ENCODE data around the gene SERPINA5. TPM values are rescaled to one million over a fixed set of nuclear protein-coding genes. Genes with fewer than 3 reads are reported as not detected.

SERPINA5 gene
- total RNA-seq: not detected

DNA sequence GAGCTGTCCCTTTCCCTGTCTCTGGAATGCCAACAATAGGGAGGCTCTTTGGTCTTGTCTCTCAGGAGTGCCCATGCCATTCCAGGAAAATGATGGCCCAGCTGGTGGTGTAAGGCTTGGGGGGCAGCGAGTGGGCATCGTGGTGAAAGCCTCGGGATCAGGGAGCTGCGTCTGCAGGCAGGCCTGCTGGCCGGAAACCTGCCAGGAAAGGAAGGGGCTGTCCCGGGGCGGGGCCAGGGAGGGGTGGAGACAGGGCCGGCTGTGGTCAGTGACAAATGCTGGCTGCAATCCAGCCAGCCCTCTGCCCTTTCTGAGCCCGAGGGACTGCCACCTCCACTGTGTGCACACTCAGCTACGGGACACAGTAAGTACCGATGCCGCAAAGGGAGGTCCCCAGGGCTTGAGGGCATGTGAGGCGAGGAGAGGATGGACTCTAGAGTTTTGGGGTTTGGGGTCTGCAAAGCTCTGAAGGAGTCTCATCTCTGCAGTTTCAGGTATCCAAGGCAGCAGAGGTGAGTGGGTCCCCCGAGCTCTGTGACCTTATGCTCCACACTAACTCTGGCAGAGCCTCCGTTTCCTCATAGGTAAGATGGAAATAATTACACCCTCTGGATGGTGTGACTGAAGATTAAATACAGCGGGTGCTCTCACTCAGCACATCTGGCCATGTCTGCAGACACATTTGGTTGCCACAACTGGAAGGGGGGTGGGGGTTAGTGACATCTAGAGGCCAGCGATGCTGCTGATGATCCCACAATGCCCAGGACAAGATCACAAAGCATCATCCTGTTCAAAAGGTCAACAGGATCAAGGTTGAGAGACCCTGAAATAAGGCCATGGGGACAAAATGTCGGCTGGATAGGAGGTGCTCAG lies at the start of gene SERPINA5:
Gene SERPINA5 (plus strand): TSS at position 300 of the 873 bp plus-strand sequence. CDS start 5,937 bp downstream, outside the sequence.
- CTCF ChIA-PET: no interaction called here
- POLR2A ChIA-PET: no interaction called here

- ChIA-PET POLR2A (no interaction called here), CTCF (interaction anchor here (1.6 kb wide), 1 partner anchor 17 kb away, joined by 4 read pairs; no protein-coding TSS in a partner anchor)
Measured at GRCh38 chr14:94532447-94532846, 48.8 kb upstream of the SERPINA5 start.

GRCh38 chr14:94535506-94535905 lies 45.7 kb upstream of the SERPINA5 start:
- ChIA-PET POLR2A (no interaction called here), CTCF (no interaction called here)

- ChIA-PET CTCF (no interaction called here), POLR2A (no interaction called here)
Measured at GRCh38 chr14:94536836-94537235, 44.4 kb upstream of the SERPINA5 start.

DNA sequence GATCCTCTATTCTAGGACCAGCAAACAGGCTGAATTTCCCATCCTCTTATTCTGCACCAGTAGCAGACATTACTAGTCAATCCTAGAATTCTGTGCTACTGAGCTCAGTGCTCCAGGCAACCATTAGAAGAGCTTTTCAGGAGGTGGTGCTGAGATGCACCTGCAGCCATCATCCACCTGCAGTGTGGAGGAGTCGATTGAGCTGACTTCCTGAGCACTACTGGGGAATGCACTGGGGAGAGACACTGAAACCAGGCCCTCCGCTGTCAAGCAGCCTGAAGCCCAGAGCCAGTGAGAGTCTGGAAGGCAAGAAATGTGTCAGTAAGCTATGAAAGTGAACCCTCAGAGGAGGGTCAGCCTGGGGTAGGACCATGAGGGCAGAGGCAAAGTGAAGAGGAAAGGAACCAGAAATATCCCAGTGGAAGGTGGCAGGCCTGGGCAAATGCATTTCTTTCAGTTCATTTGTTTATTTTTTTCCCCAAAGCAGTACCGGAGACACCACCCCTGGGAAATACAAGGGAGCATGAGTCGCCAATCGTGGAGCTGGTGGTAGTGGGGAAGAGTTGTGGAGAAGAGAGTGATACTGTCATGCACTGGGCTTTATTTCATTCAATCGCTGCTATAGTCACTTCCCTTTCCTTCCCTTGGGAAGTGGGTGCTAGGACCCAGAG lies 43.0 kb upstream of the SERPINA5 start:
- ChIA-PET POLR2A (no interaction called here), CTCF (no interaction called here)

- POLR2A ChIA-PET: no interaction called here
- CTCF ChIA-PET: no interaction called here
Measured at GRCh38 chr14:94539181-94539580, 42.0 kb upstream of the SERPINA5 start.

GRCh38 chr14:94540031-94540794 lies 41.0 kb upstream of the SERPINA5 start:
- ChIA-PET CTCF (no interaction called here), POLR2A (interaction anchor here (0.5 kb wide), 1 partner anchor 1958 kb away, joined by 8 read pairs; no protein-coding TSS in a partner anchor)

- CTCF ChIA-PET: interaction anchor here (0.6 kb wide), 1 partner anchor 655 kb away, joined by 3 read pairs; no protein-coding TSS in a partner anchor
- POLR2A ChIA-PET: no interaction called here
Measured at GRCh38 chr14:94541234-94541975, 39.8 kb upstream of the SERPINA5 start.

DNA sequence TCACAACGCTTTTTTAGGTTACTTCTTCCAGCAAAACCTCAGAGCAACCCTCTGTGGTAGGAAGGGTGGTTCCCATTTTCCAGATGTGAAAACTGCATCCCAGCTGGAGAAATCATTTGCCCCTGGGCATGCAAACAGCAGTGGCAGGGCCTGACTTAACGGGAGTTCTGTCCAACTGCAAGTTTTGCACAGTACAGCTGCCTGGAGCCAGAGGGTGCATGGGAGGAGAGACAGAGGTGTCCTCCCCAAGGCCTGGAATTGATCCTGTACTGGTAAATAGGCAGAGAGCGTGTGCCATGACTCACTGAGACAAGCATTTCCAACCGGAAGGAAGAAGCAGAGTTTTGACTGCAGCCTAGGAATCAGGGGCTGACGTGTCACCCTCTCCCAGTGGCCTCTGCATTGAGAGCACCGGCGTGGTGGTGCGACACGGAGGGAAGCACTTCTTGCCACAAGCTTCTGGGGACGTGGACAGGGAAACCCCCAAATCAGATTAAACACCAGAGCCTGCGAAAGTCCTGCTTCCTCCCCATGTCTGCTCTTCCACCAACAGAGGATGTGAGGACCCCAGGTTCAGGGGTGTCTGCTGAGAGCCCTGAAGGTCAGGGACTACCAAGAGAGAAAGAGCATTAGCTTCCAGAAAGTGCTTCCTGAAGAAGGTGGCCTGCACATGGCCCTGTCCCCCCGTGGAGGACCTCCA lies 39.0 kb upstream of the SERPINA5 start:
- CTCF ChIA-PET: interaction anchor here (0.6 kb wide), 1 partner anchor 656 kb away, joined by 3 read pairs; no protein-coding TSS in a partner anchor
- POLR2A ChIA-PET: no interaction called here

GRCh38 chr14:94542811-94543440 lies 38.3 kb upstream of the SERPINA5 start:
- ChIA-PET CTCF (no interaction called here), POLR2A (no interaction called here)

- POLR2A ChIA-PET: no interaction called here
- CTCF ChIA-PET: no interaction called here
Measured at GRCh38 chr14:94543449-94544124, 37.6 kb upstream of the SERPINA5 start.

DNA sequence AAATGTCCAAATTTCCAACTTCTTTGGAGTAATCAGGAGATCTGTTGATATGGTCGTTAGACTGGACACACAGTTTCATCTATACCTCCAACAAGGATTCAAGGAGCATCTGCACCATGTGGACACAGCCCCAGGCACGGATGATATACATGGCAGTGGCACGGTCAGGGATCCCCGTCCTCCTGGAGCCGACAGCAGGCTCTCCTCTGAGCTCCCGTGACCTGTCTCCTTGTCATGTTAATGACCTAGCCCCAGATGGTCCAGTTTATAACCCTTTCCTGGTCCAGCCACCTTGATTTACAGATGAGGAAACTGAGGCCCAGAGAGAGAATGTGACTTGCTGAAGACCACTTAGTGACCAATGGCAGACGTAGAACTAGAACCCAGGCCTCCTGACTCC lies 36.5 kb upstream of the SERPINA5 start:
- ChIA-PET POLR2A (no interaction called here), CTCF (no interaction called here)

DNA sequence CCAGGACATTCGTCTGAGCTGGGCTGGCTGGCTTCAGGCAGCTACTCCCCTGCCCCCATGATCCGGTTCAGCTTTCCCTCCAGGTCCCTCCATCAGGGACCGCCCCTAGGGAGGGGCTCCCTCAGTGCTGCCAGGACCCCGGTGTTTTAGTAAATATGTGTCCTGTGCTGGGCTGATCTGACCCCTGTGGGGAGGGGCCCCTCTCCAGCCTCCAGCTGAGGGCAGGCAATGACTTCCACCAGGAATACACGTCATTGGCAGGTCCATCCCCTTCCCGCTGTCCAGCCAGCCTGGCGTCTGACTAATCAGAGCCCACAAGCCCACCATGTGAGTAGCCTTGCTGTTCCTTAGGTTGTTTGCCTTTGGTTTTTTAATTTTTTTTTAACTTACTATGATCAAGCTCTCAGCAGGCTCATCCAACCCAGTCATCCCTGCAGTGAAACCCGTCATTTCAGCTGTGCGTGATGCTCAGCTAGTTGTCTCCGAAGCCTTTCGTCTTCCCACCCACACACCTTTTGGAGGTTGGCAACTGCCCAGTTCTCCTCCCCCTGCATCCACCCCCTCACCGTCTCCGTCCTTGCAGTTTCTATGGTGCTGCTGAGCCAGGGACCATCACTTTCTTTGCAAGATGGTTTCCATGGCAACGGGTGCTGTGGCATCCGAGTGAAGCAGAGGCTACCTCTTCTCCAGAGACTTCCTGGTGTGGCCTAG lies 35.9 kb upstream of the SERPINA5 start:
- ChIA-PET POLR2A (no interaction called here), CTCF (no interaction called here)

- CTCF ChIA-PET: no interaction called here
- POLR2A ChIA-PET: no interaction called here
Measured at GRCh38 chr14:94547151-94547680, 34.0 kb upstream of the SERPINA5 start.

GRCh38 chr14:94547726-94548125 lies 33.5 kb upstream of the SERPINA5 start:
- CTCF ChIA-PET: interaction anchor here (1.4 kb wide), 1 partner anchor 114 kb away, joined by 3 read pairs; no protein-coding TSS in a partner anchor
- POLR2A ChIA-PET: no interaction called here

GRCh38 chr14:94548131-94548998 lies 32.9 kb upstream of the SERPINA5 start:
- ChIA-PET POLR2A (no interaction called here), CTCF (interaction anchor here (0.7 to 1.4 kb wide), 3 partner anchors 16 to 114 kb away, joined by 3 to 4 read pairs (median 3); no protein-coding TSS in a partner anchor)
